ENCODE results near the gene PYM1.

Gene PYM1

GRCh38 chr12:55852740-55853139 is 75.0 kb downstream of the PYM1 start:
- TF ChIP-seq, protein P1, sequence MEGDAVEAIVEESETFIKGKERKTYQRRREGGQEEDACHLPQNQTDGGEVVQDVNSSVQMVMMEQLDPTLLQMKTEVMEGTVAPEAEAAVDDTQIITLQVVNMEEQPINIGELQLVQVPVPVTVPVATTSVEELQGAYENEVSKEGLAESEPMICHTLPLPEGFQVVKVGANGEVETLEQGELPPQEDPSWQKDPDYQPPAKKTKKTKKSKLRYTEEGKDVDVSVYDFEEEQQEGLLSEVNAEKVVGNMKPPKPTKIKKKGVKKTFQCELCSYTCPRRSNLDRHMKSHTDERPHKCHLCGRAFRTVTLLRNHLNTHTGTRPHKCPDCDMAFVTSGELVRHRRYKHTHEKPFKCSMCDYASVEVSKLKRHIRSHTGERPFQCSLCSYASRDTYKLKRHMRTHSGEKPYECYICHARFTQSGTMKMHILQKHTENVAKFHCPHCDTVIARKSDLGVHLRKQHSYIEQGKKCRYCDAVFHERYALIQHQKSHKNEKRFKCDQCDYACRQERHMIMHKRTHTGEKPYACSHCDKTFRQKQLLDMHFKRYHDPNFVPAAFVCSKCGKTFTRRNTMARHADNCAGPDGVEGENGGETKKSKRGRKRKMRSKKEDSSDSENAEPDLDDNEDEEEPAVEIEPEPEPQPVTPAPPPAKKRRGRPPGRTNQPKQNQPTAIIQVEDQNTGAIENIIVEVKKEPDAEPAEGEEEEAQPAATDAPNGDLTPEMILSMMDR (conservative IDR thresholded peaks at IDR 0.05), result no peak
- no peak overlapping the region for H3K27ac ChIP-seq
